Measurements from ENCODE around the gene CFAP54.

- TF ChIP-seq POLR2A (IDR thresholded peaks at IDR 0.05; ENCODE audit: low read depth, low read length) (no peak), POLR2AphosphoS5 (IDR thresholded peaks at IDR 0.05; ENCODE audit: low read depth, low read length) (no peak), SPI1 (IDR thresholded peaks at IDR 0.05; ENCODE audit: low read depth, low read length) (no peak), PAX5 (IDR thresholded peaks at IDR 0.05; ENCODE audit: insufficient read depth, low read length, severe bottlenecking) (no peak)
These were observed 27.4 kb downstream of the CFAP54 start for GRCh38 chr12:96516472-96517430.

Data from GM12891 (cell line).